Psoas muscle (tissue), 8 donors: ENCODE results near the gene ABR. TPM values are rescaled to one million over a fixed set of nuclear protein-coding genes. Genes with fewer than 3 reads are reported as not detected.
A peak's percentile ranks its signal among the peaks of the same experiment; 100 is the strongest.

Experiments used
- ATAC-seq, 4 donors: fragments of 200-7000 bp; cut with Tn5 transposase; one replicate each; pipeline ENCODE4 v1.9.1; 2020; ENCODE audit warnings: moderate library complexity in 3 of 4, mild to moderate bottlenecking in 2 of 4
- DNase-seq, 2 donors: peaks; one replicate each; pipeline ENCODE4 v3.0.0-alpha.2; 2020
- H3K27ac ChIP-seq: fragments of 200-600 bp; one replicate; pipeline ENCODE4 v1.8.0; 2022
- H3K27me3 ChIP-seq, 3 donors: fragments of 200-600 bp in 1 of 3; one replicate each; pipeline versions ENCODE4 v1.6.1 to v1.8.0; 2013 to 2022; ENCODE audit warnings: low read length in 2 of 3, mild to moderate bottlenecking in 2 of 3, moderate library complexity in 1 of 3; ENCODE audit not compliant: insufficient read depth in 3 of 3
- H3K36me3 ChIP-seq, 2 donors: fragments of 200-600 bp in 1 of 2; one replicate each; pipeline versions ENCODE4 v1.6.1 to v1.8.0; 2013 to 2022; ENCODE audit warnings: low read depth in 1 of 2, mild to moderate bottlenecking in 1 of 2, moderate library complexity in 1 of 2; ENCODE audit not compliant: insufficient read depth in 1 of 2
- H3K4me1 ChIP-seq: fragments of 200-600 bp; one replicate; pipeline ENCODE4 v1.8.0; 2022
- H3K4me3 ChIP-seq: fragments of 200-600 bp; one replicate; pipeline ENCODE4 v1.8.0; 2022; ENCODE audit warnings: mild to moderate bottlenecking
- H3K9me3 ChIP-seq: fragments of 200-600 bp; one replicate; pipeline ENCODE4 v1.8.0; 2022
- CTCF ChIP-seq: fragments of 200-600 bp; IDR thresholded peaks from one replicate; pipeline ENCODE4 v1.8.0; 2022; ENCODE audit warnings: antibody characterized with exemption
- WGBS, 3 donors: extraction: QIAGEN DNeasy Blood & Tissue Kit; methylation state at CpG; one replicate each; pipeline versions ENCODE4 v1.1.6 to v1.1.7; 2013; 5-methylcytosine and 5-hydroxymethylcytosine counted together
- intact Hi-C, 2 donors: fragments of 100-400 bp; cut with DNase I; formaldehyde crosslinking; loops; one replicate each; pipeline versions ENCODE4 v1.11.0 to v1.14.2; 2022
- polyA plus RNA-seq, 3 donors: library from polyadenylated mRNA; stranded (reverse); fragments of 200-250 nt; gene quantifications; one replicate each; pipeline ENCODE4 v1.2.3, GENCODE V29; 2013
- total RNA-seq, 4 donors: library from RNA; stranded (reverse); fragmentation: NEBNext Ultra II Directional in 2 of 4; extraction: Animal tissue kit (Norgen Biotek cat#: 25700) in 2 of 4; gene quantifications; one replicate each; pipeline versions ENCODE4 v1.2.1 to v1.2.4, GENCODE V29; 2021 to 2023
- donor health status: healthy with polysubstance abuse.
- donor health status: DM: no; HTN: no; CAD: no; lungs with moderate emphysema.
- donor health status: Bipolar disorder and iron deficiency.
- donor health status: healthy.
- donor health status: DM: yes; HTN: yes; CAD: no.
- donor health status: DM: no; HTN: no; CAD: no.
- donor health status: DM: no; HTN: no; CAD: no.
- donor health status: DM: yes; HTN: yes; CAD: no.

The ABR gene
- total and polyA plus RNA-seq, 7 donors, result 5.8 to 25.4 (median 9.8) TPM

DNA sequence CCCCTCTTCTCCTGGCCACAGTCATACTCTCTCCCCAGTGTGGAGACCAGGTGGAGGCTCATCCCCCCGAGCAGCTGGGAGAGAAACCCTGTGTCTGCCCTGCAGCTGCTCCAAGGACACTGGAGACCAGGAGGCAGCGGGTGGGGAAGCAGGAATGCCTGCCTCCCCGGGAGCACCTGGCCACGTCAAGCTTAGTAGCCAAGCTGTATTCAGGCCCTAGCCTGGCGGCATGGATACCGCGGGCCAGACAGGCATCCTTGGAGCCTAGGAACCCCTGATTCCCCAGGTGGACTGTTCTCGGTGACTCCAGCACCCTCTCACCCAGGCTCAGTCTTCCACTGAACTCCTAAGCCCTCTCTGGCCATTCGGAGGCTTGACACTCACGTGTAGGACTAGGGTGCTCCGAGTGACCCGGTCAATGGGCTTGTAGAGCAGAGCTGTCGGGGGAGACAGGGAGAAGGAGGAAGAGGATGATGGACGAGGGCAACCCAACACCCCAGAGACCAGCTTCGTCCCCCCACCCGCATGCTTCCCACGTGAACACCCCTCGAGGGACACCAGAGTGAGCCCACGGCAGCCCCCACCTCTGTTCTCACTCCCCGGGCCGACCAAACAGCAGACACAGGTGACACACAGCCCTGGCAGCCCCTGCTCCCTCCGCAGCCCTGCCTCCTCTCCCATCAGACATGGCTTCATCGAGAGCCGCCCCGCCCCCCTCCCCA lies 106.4 kb downstream of the ABR start:
- H3K4me3 ChIP-seq, result no peak overlapping the region
- ATAC-seq (no peak), DNase-seq (peak; percentile 9 to 40)
- H3K27ac ChIP-seq, result no peak overlapping the region
- TF ChIP-seq CTCF, result no peak
- peaks cover 5% of the 10 kb centered on the region for H3K4me1 ChIP-seq
- intact Hi-C loops, result no loop called here
- no peaks in the 10 kb centered on the region for H3K9me3 ChIP-seq
- WGBS, 3 donors, result 79 to 86% (median 82%) methylated on average over 22 to 25 of the region's 25 CpGs
- no peaks in the 10 kb centered on the region for H3K27me3 ChIP-seq
- H3K36me3 ChIP-seq, result peaks cover 0 to 45% of the 10 kb centered on the region in 2 donors

GRCh38 chr17:1072551-1072961 lies 107.2 kb downstream of the ABR start:
- peaks cover 0 to 51% of the 10 kb centered on the region in 2 donors for H3K36me3 ChIP-seq
- 92 to 93% (median 92%) methylated on average over 20 of the region's 20 CpGs for WGBS, 3 donors

DNA sequence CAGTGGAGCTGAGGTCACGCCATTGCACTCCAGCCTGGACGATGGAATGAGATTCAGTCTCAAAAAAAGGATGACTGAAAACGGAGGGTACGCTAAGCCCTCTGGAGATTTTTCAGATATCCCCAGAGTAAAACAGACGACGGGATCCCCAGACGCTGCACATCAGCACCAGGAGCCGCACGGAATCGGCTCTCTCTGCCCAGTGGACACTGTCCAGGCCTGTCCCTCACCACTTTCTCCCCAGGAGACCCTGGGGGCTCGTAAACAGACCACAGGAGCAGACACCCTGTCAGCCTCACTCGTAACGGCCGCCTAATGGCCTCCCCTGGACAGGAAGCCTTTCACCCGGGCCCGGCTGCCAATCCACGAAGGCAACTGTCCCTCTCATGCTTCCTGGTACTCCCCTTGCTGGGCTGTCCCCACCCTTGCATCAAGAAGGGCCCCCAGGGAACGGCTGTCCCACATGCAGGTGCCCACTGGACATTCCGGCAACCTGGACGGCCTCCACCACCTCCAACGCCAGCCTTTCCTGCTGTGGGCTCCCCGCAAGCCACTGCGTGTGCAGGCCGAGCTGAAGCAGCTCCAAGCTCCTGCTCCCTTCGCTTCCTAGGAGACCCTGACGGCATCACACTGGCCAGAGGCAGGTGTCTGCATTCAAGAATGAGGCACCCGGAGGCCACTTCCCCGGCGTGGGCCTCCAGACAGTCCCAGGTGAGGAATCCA lies 108.5 kb downstream of the ABR start:
- Histone ChIP-seq H3K27me3 (no peaks in the 10 kb centered on the region), H3K27ac (no peak overlapping the region), H3K36me3 (peaks cover 0 to 63% of the 10 kb centered on the region in 2 donors), H3K4me1 (peaks cover 5% of the 10 kb centered on the region), H3K4me3 (no peak overlapping the region), H3K9me3 (no peaks in the 10 kb centered on the region)
- no peak for TF ChIP-seq CTCF
- 90 to 95% (median 93%) methylated on average over 29 of the region's 29 CpGs for WGBS, 3 donors
- intact Hi-C loops, result no loop called here
- ATAC-seq (no peak), DNase-seq (peak; percentile 12 to 34)

More at GRCh38 chr17:1072551-1072961, 107.2 kb downstream of the ABR start:
- no peaks in the 10 kb centered on the region for H3K27me3 ChIP-seq
- H3K4me3 ChIP-seq, result no peak overlapping the region
- TF ChIP-seq CTCF, result no peak
- no peaks in the 10 kb centered on the region for H3K9me3 ChIP-seq
- peak; percentile 6 to 34 for DNase-seq
- no peak for ATAC-seq
- H3K4me1 ChIP-seq, result peaks cover 5% of the 10 kb centered on the region
- no peak overlapping the region for H3K27ac ChIP-seq
- intact Hi-C loops, result no loop called here

DNA sequence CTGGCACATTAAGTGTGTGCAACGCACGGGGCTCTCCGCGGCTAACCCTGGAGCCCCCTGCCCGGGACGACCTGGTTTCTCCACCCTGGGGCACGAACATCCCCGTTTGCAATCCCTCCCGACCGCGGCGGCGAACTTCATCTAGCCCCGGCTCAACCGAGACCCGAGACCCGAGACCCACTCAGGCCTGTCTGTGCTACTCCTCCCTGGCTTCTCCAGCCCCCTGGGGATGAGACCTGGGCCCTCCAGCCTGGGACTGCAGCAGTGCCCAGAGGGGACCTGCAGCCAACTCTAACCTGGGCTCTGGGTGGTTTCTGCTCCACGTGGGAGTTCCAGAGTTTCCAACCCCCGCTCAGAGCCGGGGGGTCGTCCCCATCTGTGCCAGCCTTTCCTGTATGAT lies 109.4 kb downstream of the ABR start:
- Histone ChIP-seq H3K4me1 (peaks cover 2% of the 10 kb centered on the region), H3K27me3 (no peaks in the 10 kb centered on the region), H3K9me3 (no peaks in the 10 kb centered on the region), H3K27ac (no peak overlapping the region), H3K4me3 (no peak overlapping the region), H3K36me3 (peaks cover 0 to 69% of the 10 kb centered on the region in 2 donors)
- no peak for TF ChIP-seq CTCF
- intact Hi-C loops, result no loop called here
- WGBS, 3 donors, result 87 to 91% (median 90%) methylated on average over 21 of the region's 21 CpGs
- peak; percentile 12 to 42 for DNase-seq
- no peak for ATAC-seq
